Testis (tissue), 3 donors: Measurements from ENCODE around the gene RALGAPA1. TPM values are rescaled to one million over a fixed set of nuclear protein-coding genes. Genes with fewer than 3 reads are reported as not detected.

Experiments
- DNase-seq: peaks from one replicate; pipeline ENCODE4 v3.0.0-alpha.2; 2019
- H3K27ac ChIP-seq, 2 donors: fragments of 200-600 bp; sonication (generic); one replicate each; pipeline ENCODE4 v1.5.1; 2019
- H3K27me3 ChIP-seq: fragments of 200-600 bp; sonication (generic); one replicate; pipeline ENCODE4 v1.5.1; 2019
- H3K36me3 ChIP-seq: fragments of 200-600 bp; sonication (generic); one replicate; pipeline ENCODE4 v1.5.1; 2017; ENCODE audit warnings: low read depth; ENCODE audit errors: missing control alignments
- H3K4me1 ChIP-seq: fragments of 200-600 bp; sonication (generic); one replicate; pipeline ENCODE4 v1.5.1; 2019
- H3K4me3 ChIP-seq, 2 donors: fragments of 200-600 bp; sonication (generic); one replicate each; pipeline ENCODE4 v1.5.1; 2017 to 2019
- H3K9me3 ChIP-seq: fragments of 200-600 bp; sonication (generic); one replicate; pipeline ENCODE4 v1.5.1; 2017
- POLR2A ChIP-seq: fragments of 450-650 bp; IDR thresholded peaks from one replicate; pipeline ENCODE4 v1.6.1; 2017; ENCODE audit warnings: antibody characterized with exemption, mild to moderate bottlenecking, moderate library complexity
- WGBS, 2 donors: methylation state at CpG; one replicate each; pipeline ENCODE4 v1.1.5; 2018; 5-methylcytosine and 5-hydroxymethylcytosine counted together
- intact Hi-C: fragments of 100-400 bp; cut with DNase I; formaldehyde crosslinking; loops from one replicate; pipeline ENCODE4 v1.15.1; 2023; ENCODE audit warnings: low total_unique reads
- polyA plus RNA-seq: library from polyadenylated mRNA; stranded (reverse); fragments of 350-450 nt; fragmentation: Illumina TruSeq; extraction: RNeasy Lipid Tissue Mini Kit (QIAGEN cat#74804); gene quantifications from one replicate; pipeline ENCODE4 v1.2.3, GENCODE V29; 2014; ENCODE audit warnings: low read depth, low replicate concordance; ENCODE audit not compliant: insufficient read depth
- total RNA-seq, 2 donors: library from RNA; depleted of rRNA; stranded (reverse); fragments of >200 nt; gene quantifications; one replicate each; pipeline ENCODE4 v1.2.3, GENCODE V29; 2016
- TF ChIP-seq, protein P1 (sequence below), 3 experiments: fragments of 450-650 bp in 2 of 3; fragments of 200-600 bp in 1 of 3; sonication (generic) in 1 of 3; IDR thresholded peaks; one replicate each; pipeline ENCODE4 v1.5.1; 2016 to 2019; ENCODE audit warnings: antibody characterized with exemption in 3 of 3, mild to moderate bottlenecking in 2 of 3, moderate library complexity in 1 of 3

Gene RALGAPA1
- total and polyA plus RNA-seq, 3 donors from 2014 or later = 25.6 to 111 (median 75.1) TPM

DNA sequence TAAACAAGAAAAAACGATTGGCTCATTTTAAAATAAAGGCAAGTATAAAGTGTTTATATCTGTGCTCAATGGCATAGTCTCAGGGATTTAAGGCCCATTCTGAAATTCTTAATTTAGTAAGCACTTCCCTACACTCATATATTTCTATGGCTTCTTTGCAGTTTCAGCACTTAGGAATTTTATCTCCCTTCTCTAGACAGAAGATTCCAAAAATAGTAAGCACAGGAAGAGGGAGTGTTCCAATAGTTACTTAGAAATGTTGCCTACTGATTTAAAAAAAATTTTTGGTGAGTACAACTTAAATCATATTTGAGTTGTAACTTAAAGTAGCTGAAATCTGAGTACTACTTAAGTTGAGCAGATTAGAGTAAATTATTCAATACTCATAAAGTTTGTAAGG lies 255.3 kb downstream of the RALGAPA1 start:
- Histone ChIP-seq H3K4me3 (no peak overlapping the region), H3K27ac (no peak overlapping the region), H3K9me3 (no peaks in the 10 kb centered on the region), H3K27me3 (no peaks in the 10 kb centered on the region), H3K36me3 (no peaks in the 10 kb centered on the region), H3K4me1 (no peaks in the 10 kb centered on the region)
- WGBS, 2 donors = 43 to 50% methylated on average over 1 of the region's 1 CpG
- no peak for TF ChIP-seq POLR2A
- TF ChIP-seq, protein P1, sequence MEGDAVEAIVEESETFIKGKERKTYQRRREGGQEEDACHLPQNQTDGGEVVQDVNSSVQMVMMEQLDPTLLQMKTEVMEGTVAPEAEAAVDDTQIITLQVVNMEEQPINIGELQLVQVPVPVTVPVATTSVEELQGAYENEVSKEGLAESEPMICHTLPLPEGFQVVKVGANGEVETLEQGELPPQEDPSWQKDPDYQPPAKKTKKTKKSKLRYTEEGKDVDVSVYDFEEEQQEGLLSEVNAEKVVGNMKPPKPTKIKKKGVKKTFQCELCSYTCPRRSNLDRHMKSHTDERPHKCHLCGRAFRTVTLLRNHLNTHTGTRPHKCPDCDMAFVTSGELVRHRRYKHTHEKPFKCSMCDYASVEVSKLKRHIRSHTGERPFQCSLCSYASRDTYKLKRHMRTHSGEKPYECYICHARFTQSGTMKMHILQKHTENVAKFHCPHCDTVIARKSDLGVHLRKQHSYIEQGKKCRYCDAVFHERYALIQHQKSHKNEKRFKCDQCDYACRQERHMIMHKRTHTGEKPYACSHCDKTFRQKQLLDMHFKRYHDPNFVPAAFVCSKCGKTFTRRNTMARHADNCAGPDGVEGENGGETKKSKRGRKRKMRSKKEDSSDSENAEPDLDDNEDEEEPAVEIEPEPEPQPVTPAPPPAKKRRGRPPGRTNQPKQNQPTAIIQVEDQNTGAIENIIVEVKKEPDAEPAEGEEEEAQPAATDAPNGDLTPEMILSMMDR (IDR thresholded peaks at IDR 0.05) = no peak
- no peak for DNase-seq
- intact Hi-C loops = no loop called here

DNA sequence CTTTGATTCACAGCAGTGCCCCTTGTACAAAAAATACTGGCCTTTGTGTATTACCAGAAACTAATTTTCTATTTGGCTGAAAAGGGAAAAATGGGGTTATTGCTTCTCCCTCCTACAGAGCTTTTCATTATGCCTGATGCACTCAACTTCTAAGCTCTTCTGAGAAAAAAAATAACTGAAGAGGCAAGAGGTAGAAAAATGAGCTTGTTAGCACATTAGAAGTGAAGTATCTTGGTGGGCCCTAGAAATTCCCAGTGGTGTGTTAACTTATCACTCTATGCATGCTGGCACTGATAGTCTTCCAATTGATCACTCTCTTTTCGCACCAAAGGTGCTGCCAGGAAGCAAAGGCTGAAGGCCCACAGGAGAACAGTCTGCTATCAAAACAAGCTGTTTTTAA lies 258.0 kb downstream of the RALGAPA1 start:
- intact Hi-C loops = no loop called here
- H3K4me3 ChIP-seq = no peak overlapping the region
- WGBS, 2 donors = 96 to 100% methylated on average over 1 of the region's 1 CpG
- no peaks in the 10 kb centered on the region for H3K27me3 ChIP-seq
- H3K36me3 ChIP-seq = no peaks in the 10 kb centered on the region
- H3K27ac ChIP-seq = no peak overlapping the region
- no peaks in the 10 kb centered on the region for H3K4me1 ChIP-seq
- DNase-seq = no peak
- no peaks in the 10 kb centered on the region for H3K9me3 ChIP-seq
- TF ChIP-seq POLR2A = no peak

DNA sequence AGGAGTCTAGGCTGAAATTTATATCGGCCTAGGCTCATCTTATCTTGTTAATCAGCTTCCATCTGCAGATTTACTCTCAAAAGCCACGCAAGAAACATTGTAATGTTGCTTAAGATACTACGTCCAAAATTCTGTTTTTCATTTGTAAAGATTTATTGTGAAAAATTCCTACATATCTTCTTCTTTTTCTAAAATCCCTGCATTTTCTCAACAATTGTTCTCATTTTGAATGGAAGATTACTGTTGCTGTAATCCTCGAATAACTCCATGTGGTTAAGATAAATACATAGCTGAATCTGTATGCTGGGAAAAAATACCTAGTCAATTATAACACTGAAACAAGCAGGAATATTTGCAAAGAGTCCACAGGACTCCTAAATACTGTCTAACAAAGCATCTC lies 259.5 kb downstream of the RALGAPA1 start:
- no peak for DNase-seq
- TF ChIP-seq POLR2A = no peak
- WGBS, 2 donors = 85 to 92% methylated on average over 4 of the region's 4 CpGs
- H3K4me1 ChIP-seq = no peaks in the 10 kb centered on the region
- H3K27ac ChIP-seq = no peak overlapping the region
- H3K27me3 ChIP-seq = no peaks in the 10 kb centered on the region
- H3K4me3 ChIP-seq = no peak overlapping the region
- no peaks in the 10 kb centered on the region for H3K9me3 ChIP-seq
- intact Hi-C loops = no loop called here
- H3K36me3 ChIP-seq = no peaks in the 10 kb centered on the region

DNA sequence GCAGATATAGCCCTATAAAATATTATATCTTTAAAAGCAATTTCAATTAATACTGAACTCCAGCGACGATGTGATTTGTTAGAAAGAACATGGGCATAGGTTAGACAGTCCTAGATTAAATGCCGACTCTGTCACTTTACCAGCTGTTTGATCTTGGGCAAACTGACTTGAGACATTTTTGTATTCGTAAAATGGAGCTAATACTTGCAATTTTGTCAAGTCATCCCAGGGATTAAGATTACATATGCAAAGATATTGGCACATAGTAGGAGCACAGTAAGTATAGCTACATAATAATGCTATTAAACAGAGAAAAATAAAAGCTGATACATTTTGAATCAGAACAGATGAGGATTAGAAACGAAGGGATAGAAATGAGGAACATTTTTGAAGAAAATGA lies 266.1 kb downstream of the RALGAPA1 start:
- Histone ChIP-seq H3K9me3 (no peaks in the 10 kb centered on the region), H3K27ac (no peak overlapping the region), H3K4me3 (no peak overlapping the region), H3K4me1 (no peaks in the 10 kb centered on the region), H3K27me3 (no peaks in the 10 kb centered on the region), H3K36me3 (no peaks in the 10 kb centered on the region)
- intact Hi-C loops = no loop called here
- TF ChIP-seq, protein P1 (IDR thresholded peaks at IDR 0.05) = no peak
- no peak for TF ChIP-seq POLR2A
- WGBS, 2 donors = 93% methylated on average over 5 of the region's 5 CpGs
- no peak for DNase-seq

DNA sequence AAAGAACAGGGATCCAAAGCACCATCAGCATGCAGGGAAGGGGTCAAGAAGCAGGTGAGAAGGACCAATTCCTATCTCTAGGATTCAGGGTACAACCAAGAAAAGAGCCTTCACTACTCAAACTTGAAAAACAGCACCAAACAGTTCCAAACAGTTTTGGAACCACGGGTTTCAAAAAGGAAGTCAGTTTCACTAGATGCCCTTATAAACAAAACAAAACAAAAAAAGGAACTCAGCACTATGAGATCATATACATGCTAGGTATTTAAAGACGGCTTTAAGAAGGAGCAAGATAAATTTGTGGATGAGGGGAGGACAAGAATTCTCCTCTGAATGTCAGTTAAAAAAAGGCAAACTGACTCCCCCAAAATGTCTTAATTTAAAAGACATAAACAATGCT lies 269.1 kb downstream of the RALGAPA1 start:
- H3K27ac ChIP-seq = no peak overlapping the region
- intact Hi-C loops = no loop called here
- no peak overlapping the region for H3K4me3 ChIP-seq
- H3K9me3 ChIP-seq = no peaks in the 10 kb centered on the region
- peaks cover 7% of the 10 kb centered on the region for H3K4me1 ChIP-seq
- no peaks in the 10 kb centered on the region for H3K27me3 ChIP-seq
- H3K36me3 ChIP-seq = no peaks in the 10 kb centered on the region
- TF ChIP-seq, protein P1 (IDR thresholded peaks at IDR 0.05) = no peak
- TF ChIP-seq POLR2A = no peak
- no peak for DNase-seq
- WGBS, 2 donors = 66 to 71% methylated on average over 2 of the region's 2 CpGs

DNA sequence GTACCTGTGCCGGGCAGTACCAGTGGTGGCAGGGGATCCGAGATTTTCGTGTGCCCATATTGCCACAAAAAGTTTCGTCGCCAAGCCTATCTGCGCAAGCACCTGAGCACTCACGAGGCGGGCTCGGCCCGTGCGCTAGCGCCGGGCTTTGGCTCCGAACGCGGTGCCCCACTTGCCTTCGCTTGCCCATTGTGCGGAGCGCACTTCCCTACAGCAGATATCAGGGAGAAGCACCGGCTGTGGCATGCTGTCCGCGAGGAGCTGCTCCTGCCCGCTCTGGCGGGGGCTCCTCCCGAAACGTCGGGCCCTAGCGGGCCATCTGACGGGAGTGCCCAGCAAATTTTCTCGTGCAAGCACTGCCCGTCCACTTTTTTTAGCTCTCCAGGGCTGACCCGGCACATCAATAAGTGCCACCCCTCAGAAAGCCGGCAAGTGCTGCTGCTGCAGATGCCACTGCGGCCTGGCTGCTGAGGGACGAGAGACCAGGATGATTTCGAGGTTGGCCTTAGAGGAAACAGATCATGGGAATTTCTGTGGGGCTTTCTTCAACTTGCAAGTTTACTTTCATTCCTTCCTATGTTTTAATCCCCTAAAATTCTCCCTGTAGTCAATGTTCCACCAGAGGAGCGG lies 273.5 kb downstream of the RALGAPA1 start:
- peak overlapping the region; percentile 55 to 64 for H3K4me3 ChIP-seq
- no peak for DNase-seq
- WGBS, 2 donors = 7 to 17% methylated on average over 12 to 37 of the region's 37 CpGs

More for the DNA sequence above, 273.5 kb downstream of the RALGAPA1 start:
- intact Hi-C loops = no loop called here
- H3K4me1 ChIP-seq = peaks cover 17% of the 10 kb centered on the region
- no peak overlapping the region for H3K27ac ChIP-seq
- H3K27me3 ChIP-seq = no peaks in the 10 kb centered on the region
- no peaks in the 10 kb centered on the region for H3K9me3 ChIP-seq
- TF ChIP-seq, protein P1 (IDR thresholded peaks at IDR 0.05) = no peak
- TF ChIP-seq POLR2A = no peak
- H3K36me3 ChIP-seq = no peaks in the 10 kb centered on the region
